ENCODE measurements around the gene CNNM1. TPM values are rescaled to one million over a fixed set of nuclear protein-coding genes. Genes with fewer than 3 reads are reported as not detected.
A peak's percentile ranks its signal among the peaks of the same experiment; 100 is the strongest.

CNNM1 gene
- total RNA-seq, 1 experiment from 2014 or later: not detected

DNA sequence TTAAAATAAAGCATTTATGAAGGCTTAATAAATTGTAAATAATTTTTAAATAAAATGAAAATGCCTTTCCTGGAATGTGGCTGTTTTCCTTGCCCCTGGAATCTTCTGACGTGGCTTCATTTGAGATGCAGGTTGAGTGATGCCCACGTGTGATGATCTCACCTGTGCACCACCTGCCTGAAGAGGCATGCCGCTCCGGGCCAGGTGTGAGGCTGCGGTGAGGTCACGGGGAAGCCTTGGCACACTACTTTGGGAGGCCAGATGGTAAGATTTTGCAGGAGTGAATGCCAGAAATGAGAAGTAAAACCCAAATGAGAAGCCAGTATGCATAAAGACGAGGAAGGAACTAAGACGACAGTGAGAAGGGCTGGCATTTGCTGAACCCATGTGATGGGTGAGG lies 65.1 kb downstream of the CNNM1 start:
- Histone ChIP-seq H3K4me3 (no peak overlapping the region), H3K9me3 (replicated peaks) (no peaks in the 10 kb centered on the region), H3K27ac (no peak overlapping the region), H3K27me3 (replicated peaks) (no peaks in the 10 kb centered on the region), H3K36me3 (peaks cover 29% of the 10 kb centered on the region), H3K4me1 (replicated peaks) (peaks cover 54% of the 10 kb centered on the region)
- no peak for DNase-seq (ENCODE audit: low read depth in 1 of 2, low spot score in 2 of 2)

DNA sequence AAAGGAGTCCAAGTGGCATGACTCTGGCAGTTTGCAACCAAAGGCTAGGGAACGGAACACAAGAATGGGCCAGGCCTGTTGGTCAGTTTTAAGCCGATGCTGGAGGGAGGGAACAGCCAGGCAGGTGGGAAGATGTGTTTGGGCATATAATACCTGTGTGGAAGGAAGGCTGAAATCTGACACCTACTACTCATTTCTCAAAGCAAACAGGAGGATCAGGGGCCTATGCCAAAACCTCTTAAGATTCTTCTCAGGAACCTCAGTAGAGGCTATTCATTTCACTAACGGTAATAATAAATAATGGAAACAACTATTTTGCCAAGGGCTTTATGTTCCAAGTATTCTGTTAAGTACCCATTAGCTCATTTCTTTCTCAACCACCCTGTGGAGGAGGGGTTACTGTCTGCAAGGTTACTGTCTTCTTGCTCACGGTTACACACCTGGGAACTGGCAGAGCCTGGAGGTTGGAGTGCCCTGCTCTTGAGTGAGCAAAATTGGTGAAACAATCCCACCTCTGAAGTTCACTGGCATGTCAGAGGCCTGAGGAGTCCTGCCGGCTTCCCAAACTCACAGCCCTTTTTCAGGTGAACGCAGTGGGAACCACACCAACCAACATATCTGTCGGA lies 65.7 kb downstream of the CNNM1 start:
- no peaks in the 10 kb centered on the region for H3K27me3 ChIP-seq (replicated peaks)
- H3K4me1 ChIP-seq (replicated peaks): peaks cover 54% of the 10 kb centered on the region
- no peak overlapping the region for H3K4me3 ChIP-seq
- H3K27ac ChIP-seq: peak overlapping the region; percentile 97
- peaks cover 35% of the 10 kb centered on the region for H3K36me3 ChIP-seq
- H3K9me3 ChIP-seq (replicated peaks): no peaks in the 10 kb centered on the region
- no peak for DNase-seq (ENCODE audit: low read depth in 1 of 2, low spot score in 2 of 2)

DNA sequence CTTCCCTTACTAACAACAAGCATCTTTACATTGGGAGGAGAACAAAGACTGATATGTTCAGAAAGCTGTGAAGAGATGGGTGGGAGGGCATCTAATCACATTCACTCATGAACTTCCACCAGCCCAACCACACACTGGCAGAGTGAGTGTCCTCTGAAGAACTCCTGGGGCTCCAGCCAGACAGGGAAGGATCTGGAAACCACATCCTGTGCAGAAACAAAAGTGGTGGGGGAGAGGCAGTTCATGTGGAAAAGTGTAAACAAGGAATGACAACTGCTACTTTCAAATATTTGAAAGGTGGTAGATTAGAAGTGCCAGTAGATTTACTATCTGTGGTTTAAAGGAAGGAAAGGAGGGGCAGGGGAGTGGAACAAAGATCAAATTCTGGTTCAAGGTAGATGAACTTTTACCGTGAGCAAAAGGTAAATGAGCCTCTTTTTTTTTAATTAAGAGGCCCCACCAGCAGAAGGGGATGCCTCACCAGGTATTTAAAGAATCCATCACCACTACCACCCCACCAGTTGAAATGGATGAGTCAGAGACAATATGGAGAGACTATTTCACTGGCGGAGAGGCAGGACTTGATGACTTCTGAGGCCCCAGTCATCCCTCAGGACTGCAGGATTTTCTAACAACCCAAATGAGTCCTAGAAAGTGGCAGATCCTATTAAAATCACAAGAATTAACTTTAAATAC lies 66.7 kb downstream of the CNNM1 start:
- peak overlapping the region; percentile 97 for H3K27ac ChIP-seq
- peaks cover 42% of the 10 kb centered on the region for H3K36me3 ChIP-seq
- no peaks in the 10 kb centered on the region for H3K9me3 ChIP-seq (replicated peaks)
- H3K27me3 ChIP-seq (replicated peaks): no peaks in the 10 kb centered on the region
- H3K4me3 ChIP-seq: no peak overlapping the region
- peaks cover 54% of the 10 kb centered on the region for H3K4me1 ChIP-seq (replicated peaks)
- peak; percentile 92 to 96 for DNase-seq (ENCODE audit: low read depth in 1 of 2, low spot score in 2 of 2)

DNA sequence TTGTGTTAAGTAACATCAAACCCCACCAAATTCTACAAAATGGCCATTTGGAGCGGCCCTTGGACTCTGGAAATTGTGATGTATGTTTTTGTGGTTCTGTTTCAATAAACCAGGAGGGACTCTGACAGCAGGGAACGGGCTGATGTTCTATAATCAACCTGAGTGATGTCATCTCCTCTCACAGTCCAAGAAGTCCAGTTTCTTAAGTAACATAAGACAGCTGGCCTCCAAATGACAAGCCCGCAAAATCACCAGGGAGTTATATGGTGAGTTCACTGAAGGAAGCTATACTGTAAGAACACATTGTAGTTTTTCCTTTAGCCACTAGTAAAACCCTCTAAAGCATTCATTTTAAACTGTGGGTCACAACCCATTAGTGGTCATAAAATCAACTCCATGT lies 67.3 kb downstream of the CNNM1 start:
- H3K36me3 ChIP-seq: peaks cover 47% of the 10 kb centered on the region
- peak in 1 of 2 experiments; percentile 57 for DNase-seq (ENCODE audit: low read depth in 1 of 2, low spot score in 2 of 2)
- no peaks in the 10 kb centered on the region for H3K9me3 ChIP-seq (replicated peaks)
- H3K4me1 ChIP-seq (replicated peaks): peaks cover 51% of the 10 kb centered on the region
- H3K27ac ChIP-seq: peak overlapping the region; percentile 97
- no peaks in the 10 kb centered on the region for H3K27me3 ChIP-seq (replicated peaks)
- no peak overlapping the region for H3K4me3 ChIP-seq

DNA sequence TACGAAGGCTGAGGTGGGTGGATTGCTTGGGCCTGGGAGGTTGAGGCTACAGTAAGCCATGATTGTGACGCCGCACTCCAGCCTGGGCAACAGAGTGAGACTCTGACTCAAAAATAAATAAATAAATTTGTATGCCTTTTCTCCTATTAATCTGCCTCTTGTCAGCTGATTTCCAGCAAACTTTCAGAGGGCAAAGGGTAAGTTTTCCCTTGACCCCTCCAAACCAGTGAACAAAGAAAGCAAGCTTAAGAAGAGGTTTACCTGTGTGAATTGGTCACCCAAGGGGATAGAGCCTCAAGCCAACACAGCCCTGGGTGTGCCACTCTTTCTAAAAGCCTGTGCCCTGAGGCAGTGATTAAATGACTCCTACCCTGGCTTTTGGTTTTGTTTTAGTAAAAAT lies 70.5 kb downstream of the CNNM1 start:
- no peaks in the 10 kb centered on the region for H3K9me3 ChIP-seq (replicated peaks)
- peaks cover 28% of the 10 kb centered on the region for H3K4me1 ChIP-seq (replicated peaks)
- H3K27me3 ChIP-seq (replicated peaks): no peaks in the 10 kb centered on the region
- H3K27ac ChIP-seq: no peak overlapping the region
- H3K4me3 ChIP-seq: no peak overlapping the region
- DNase-seq (ENCODE audit: low read depth in 1 of 2, low spot score in 2 of 2): no peak
- peaks cover 73% of the 10 kb centered on the region for H3K36me3 ChIP-seq

DNA sequence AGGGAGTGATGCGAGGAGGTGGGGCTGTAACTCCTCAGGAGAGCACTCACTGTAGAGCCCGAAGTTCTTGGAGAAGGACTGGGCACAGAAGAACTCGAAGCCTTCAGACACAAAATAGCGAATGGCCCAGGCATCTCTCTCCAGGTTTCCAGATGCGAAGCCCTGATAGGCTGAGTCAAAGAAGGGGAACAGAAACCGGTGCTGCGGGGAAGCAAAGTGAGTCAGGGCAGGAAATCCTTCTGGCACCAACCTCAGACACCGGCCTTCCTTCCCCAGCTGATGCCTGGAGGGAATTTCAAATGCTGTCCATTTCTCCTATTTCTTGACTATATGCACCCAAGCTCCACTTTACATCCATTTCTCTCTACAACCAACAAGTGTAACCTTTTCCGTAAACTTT lies 74.5 kb downstream of the CNNM1 start:
- H3K9me3 ChIP-seq (replicated peaks): no peaks in the 10 kb centered on the region
- no peaks in the 10 kb centered on the region for H3K4me1 ChIP-seq (replicated peaks)
- no peak overlapping the region for H3K27ac ChIP-seq
- DNase-seq (ENCODE audit: low read depth in 1 of 2, low spot score in 2 of 2): no peak
- H3K27me3 ChIP-seq (replicated peaks): no peaks in the 10 kb centered on the region
- H3K4me3 ChIP-seq: no peak overlapping the region
- H3K36me3 ChIP-seq: peaks cover 76% of the 10 kb centered on the region

DNA sequence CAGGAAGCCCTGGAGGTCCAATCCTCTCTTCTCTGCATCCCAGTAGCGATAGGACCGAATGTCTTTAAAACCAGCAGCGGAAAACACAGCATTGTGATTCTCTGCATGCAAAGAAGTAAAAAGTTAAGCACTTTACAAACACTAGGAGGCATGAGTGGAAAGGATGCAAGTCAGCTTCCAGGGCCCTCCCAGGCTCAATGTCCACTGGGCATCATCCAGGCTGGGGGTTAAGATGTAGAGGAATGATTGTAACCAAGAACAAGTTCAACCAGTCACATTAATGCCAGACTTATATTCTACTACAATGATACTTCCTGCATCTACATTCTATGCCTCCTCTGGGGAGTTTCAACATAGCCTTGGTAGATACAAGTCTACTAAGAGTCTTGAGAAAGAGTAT lies 77.0 kb downstream of the CNNM1 start:
- DNase-seq (ENCODE audit: low read depth in 1 of 2, low spot score in 2 of 2): no peak
- no peaks in the 10 kb centered on the region for H3K27me3 ChIP-seq (replicated peaks)

DNA sequence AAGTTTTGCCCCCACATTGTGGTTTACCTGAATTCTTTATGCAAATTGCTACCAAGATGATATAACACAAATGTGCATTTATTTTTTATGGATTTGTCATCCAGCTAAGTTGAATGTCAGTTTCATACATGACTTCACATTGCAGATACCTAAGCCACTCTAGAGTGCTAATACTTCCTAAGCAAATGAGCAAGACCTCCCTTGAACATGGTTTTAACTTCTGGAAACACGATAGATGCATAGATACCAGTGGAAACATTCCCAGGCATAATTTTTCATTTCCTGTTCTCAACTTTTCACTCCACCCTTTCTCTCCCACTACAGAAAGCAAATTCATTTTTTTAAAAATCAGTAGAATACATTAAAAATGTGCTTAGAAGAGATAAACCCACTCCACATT lies 81.0 kb downstream of the CNNM1 start:
- DNase-seq (ENCODE audit: low read depth in 1 of 2, low spot score in 2 of 2): no peak
- H3K27ac ChIP-seq: no peak overlapping the region
- H3K4me1 ChIP-seq (replicated peaks): no peaks in the 10 kb centered on the region
- peaks cover 46% of the 10 kb centered on the region for H3K36me3 ChIP-seq
- no peaks in the 10 kb centered on the region for H3K27me3 ChIP-seq (replicated peaks)
- no peaks in the 10 kb centered on the region for H3K9me3 ChIP-seq (replicated peaks)
- no peak overlapping the region for H3K4me3 ChIP-seq

More for the DNA sequence above, 77.0 kb downstream of the CNNM1 start:
- Histone ChIP-seq H3K27ac (no peak overlapping the region), H3K4me1 (replicated peaks) (no peaks in the 10 kb centered on the region), H3K9me3 (replicated peaks) (no peaks in the 10 kb centered on the region), H3K4me3 (no peak overlapping the region), H3K36me3 (peaks cover 71% of the 10 kb centered on the region)

DNA sequence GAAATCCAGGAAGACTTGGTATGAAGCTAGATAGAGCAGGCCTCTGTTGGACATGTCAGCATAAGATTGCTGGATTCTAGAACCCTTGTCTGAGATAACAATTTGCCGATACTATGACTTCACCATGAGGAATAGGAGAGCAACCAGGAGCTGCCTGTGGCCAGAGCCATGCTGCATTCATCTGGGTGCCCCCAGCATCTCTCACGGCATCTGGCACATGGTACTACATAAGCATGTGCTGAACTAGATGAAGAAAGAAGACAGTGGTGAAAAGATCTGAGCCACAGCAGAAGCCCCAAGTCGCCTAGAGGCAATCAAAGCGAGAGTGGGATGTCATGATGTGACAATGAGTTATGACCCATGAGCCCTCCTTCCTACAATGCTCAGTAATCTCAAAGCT lies 81.7 kb downstream of the CNNM1 start:
- no peaks in the 10 kb centered on the region for H3K9me3 ChIP-seq (replicated peaks)
- H3K27me3 ChIP-seq (replicated peaks): no peaks in the 10 kb centered on the region
- peaks cover 38% of the 10 kb centered on the region for H3K36me3 ChIP-seq
- H3K27ac ChIP-seq: no peak overlapping the region
- no peak for DNase-seq (ENCODE audit: low read depth in 1 of 2, low spot score in 2 of 2)
- H3K4me1 ChIP-seq (replicated peaks): no peaks in the 10 kb centered on the region
- no peak overlapping the region for H3K4me3 ChIP-seq

DNA sequence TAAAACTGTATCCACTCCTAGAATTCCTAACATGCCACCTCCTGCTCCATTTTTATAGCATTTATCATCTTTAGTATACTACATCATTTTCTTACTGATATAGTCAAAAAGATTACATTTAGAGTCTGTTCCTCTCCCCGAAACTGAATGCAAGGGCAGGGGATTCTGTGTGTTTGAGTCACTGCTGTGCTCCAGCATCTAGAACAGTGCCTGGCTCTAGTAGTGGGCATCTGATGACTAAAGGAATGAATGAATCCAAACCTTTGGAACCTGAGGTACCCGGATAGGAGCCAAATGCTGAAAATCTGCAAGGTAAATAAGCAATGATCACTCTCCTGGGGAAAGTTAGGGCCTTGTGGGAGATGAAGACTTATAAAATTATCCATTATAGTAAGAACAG lies 82.4 kb downstream of the CNNM1 start:
- Histone ChIP-seq H3K27me3 (replicated peaks) (no peaks in the 10 kb centered on the region), H3K36me3 (peaks cover 32% of the 10 kb centered on the region), H3K27ac (no peak overlapping the region), H3K4me3 (no peak overlapping the region), H3K4me1 (replicated peaks) (no peaks in the 10 kb centered on the region), H3K9me3 (replicated peaks) (no peaks in the 10 kb centered on the region)
- DNase-seq (ENCODE audit: low read depth in 1 of 2, low spot score in 2 of 2): no peak

DNA sequence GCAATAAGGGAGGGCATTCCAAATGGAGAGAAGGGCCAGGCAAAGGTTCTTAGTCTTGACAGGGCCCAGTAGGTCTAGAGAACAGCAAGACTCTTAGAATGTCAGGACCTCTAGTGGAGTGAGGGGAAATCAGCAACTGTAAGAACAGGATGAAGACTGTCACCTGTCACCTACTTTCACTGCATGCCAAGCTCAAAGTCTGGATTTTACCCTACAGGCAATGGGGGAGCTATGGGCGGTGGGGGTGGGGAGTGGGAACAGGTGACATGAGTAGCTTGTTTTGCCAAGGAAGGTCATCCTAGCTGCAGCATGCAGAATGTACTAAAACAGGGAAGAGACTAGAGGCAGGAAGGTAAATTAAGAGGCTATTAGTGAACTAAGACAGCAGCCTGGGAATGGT lies 82.9 kb downstream of the CNNM1 start:
- Histone ChIP-seq H3K27me3 (replicated peaks) (no peaks in the 10 kb centered on the region), H3K4me3 (no peak overlapping the region), H3K9me3 (replicated peaks) (no peaks in the 10 kb centered on the region), H3K27ac (no peak overlapping the region), H3K36me3 (peaks cover 26% of the 10 kb centered on the region), H3K4me1 (replicated peaks) (no peaks in the 10 kb centered on the region)
- DNase-seq (ENCODE audit: low read depth in 1 of 2, low spot score in 2 of 2): no peak

DNA sequence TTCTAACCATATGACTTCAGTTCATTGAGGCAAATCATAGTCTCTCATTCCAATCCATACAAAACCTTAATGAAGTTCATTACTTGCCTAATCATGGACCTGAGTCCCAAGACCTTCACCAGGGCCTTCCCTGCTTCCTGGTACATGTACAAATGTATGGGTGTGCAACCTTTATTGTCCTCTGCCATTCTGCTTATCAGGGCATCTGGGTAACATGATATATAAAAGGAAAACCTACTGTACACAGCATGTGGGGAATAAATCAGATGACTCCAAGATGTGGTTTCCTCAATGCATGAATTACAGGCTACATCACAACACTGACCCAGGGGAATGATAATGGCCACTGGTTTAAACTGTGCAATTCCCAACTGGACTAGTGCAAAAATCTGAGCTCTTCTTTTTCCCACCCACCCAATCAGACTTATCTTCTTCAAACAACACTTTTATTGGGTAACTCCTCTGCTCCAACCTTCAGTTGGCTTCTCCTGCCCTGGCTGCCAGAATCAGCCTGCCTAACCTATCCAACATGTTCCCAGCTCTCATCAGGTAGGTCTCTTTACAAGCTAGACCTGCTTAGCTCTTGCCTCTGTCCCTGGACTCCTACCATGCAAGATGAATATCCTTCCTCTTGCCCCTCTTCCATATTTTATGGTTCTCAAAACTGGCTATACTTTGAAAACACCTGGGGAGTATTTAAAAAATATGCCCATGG lies 89.9 kb downstream of the CNNM1 start:
- Histone ChIP-seq H3K36me3 (peaks cover 37% of the 10 kb centered on the region), H3K9me3 (replicated peaks) (no peaks in the 10 kb centered on the region), H3K4me1 (replicated peaks) (no peaks in the 10 kb centered on the region), H3K4me3 (no peak overlapping the region), H3K27me3 (replicated peaks) (no peaks in the 10 kb centered on the region), H3K27ac (no peak overlapping the region)
- no peak for DNase-seq (ENCODE audit: low read depth in 1 of 2, low spot score in 2 of 2)

DNA sequence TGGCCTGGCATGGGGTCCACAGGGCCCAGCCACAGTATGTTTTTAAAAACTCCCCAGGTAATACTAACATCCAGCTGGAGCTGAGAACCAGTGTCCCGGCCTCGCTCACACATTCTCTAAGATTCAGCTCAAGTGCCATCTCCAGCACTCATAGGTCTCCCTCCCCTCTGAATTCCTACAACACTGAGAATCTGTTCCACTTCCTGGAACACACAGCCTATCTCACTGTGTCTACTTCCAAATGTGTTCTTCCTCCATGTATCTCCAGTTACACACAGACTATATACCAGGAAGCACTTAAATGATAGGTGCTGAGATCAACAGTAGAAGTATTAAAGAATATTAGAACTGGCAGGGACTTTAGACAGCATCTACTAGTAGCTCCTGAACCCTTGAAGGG lies 90.5 kb downstream of the CNNM1 start:
- DNase-seq (ENCODE audit: low read depth in 1 of 2, low spot score in 2 of 2): no peak
- H3K36me3 ChIP-seq: peaks cover 43% of the 10 kb centered on the region
- H3K27ac ChIP-seq: no peak overlapping the region
- no peaks in the 10 kb centered on the region for H3K27me3 ChIP-seq (replicated peaks)
- H3K4me3 ChIP-seq: no peak overlapping the region
- no peaks in the 10 kb centered on the region for H3K4me1 ChIP-seq (replicated peaks)
- H3K9me3 ChIP-seq (replicated peaks): no peaks in the 10 kb centered on the region

DNA sequence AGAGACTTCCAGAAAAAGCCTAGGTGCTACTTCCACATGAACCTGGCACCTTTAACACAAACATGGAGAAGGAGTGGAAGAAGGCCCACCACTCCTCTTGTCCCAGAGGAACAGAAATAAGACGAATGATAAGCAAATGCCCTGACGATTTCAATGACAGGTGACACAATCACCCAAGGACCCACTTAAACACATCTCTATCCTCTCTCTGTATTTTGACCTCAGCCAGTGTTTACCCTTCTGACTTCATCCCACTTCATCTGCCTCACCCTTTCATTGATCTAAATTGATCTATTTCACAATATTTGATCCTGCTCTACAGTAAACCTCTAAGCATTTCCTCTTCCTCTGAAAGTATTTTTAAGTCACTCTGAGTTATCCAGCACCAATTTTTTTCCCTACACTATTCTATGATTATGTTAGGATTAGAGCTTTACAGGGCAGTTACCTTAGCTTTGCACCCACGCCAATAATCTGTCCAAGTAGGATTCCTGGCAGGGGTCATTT lies 92.1 kb downstream of the CNNM1 start:
- Histone ChIP-seq H3K4me1 (replicated peaks) (no peaks in the 10 kb centered on the region), H3K36me3 (peaks cover 52% of the 10 kb centered on the region), H3K27me3 (replicated peaks) (no peaks in the 10 kb centered on the region), H3K27ac (no peak overlapping the region), H3K9me3 (replicated peaks) (no peaks in the 10 kb centered on the region), H3K4me3 (no peak overlapping the region)
- DNase-seq (ENCODE audit: low read depth in 1 of 2, low spot score in 2 of 2): no peak

Measured in SJSA1 (cell line).